LHCN-M2 (cell line): ENCODE results near the gene CTNS. TPM values are rescaled to one million over a fixed set of nuclear protein-coding genes. Genes with fewer than 3 reads are reported as not detected.
A peak's percentile ranks its signal among the peaks of the same experiment; 100 is the strongest.
"Not testable (repeated sequence)": the region's sequence is repeated elsewhere in the genome, so short reads cannot be mapped to it uniquely, and the experiment has no call there.

Source experiments
- DNase-seq: peaks from one replicate; pipeline ENCODE4 v3.0.0-alpha.2; 2012; ENCODE audit warnings: low read depth
- total RNA-seq: library from RNA; depleted of rRNA; stranded (reverse); fragments of >200 nt; gene quantifications from 2 replicates; pipeline ENCODE4 v1.2.3, GENCODE V29; 2014

Gene CTNS
- total RNA-seq, 1 experiment from 2014 or later = 29.1 TPM

- DNase-seq = no peak
Measured at GRCh38 chr17:3681565-3681964, 45.0 kb downstream of the CTNS start.

- DNase-seq = no peak
Measured at GRCh38 chr17:3682033-3682432, 45.5 kb downstream of the CTNS start.

- DNase-seq = peak; percentile 21
Measured at GRCh38 chr17:3683054-3683511, 46.5 kb downstream of the CTNS start.

GRCh38 chr17:3685174-3685573 lies 48.6 kb downstream of the CTNS start:
- DNase-seq = no peak

- no peak for DNase-seq
Measured at GRCh38 chr17:3688027-3688553, 51.5 kb downstream of the CTNS start.

- no peak for DNase-seq
Measured at GRCh38 chr17:3688852-3689261, 52.3 kb downstream of the CTNS start.

- DNase-seq = no peak
Measured at GRCh38 chr17:3689262-3690093, 52.9 kb downstream of the CTNS start.

GRCh38 chr17:3690094-3690715 lies 53.6 kb downstream of the CTNS start:
- no peak for DNase-seq

- no peak for DNase-seq
Measured at GRCh38 chr17:3691617-3692067, 55.1 kb downstream of the CTNS start.

GRCh38 chr17:3692346-3692745 lies 55.8 kb downstream of the CTNS start:
- DNase-seq = no peak

- DNase-seq = no peak
Measured at GRCh38 chr17:3693141-3693540, 56.6 kb downstream of the CTNS start.

GRCh38 chr17:3693829-3694231 lies 57.3 kb downstream of the CTNS start:
- DNase-seq = peak; percentile 63

- peak; percentile 81 for DNase-seq
Measured at GRCh38 chr17:3695129-3695722, 58.7 kb downstream of the CTNS start.

GRCh38 chr17:3695723-3696411 lies 59.3 kb downstream of the CTNS start, which contains the start of gene P2RX5:
Gene P2RX5, minus strand, starts transcription at chr17:3696155. Its CDS starts 150 bp downstream, at chr17:3696005.
- DNase-seq = no peak

- DNase-seq = no peak
Measured at GRCh38 chr17:3697103-3697476, 60.5 kb downstream of the CTNS start.

- DNase-seq = no peak
Measured at GRCh38 chr17:3698139-3698538, 61.6 kb downstream of the CTNS start.

- no peak for DNase-seq
Measured at GRCh38 chr17:3699951-3700350, 63.4 kb downstream of the CTNS start.

GRCh38 chr17:3702041-3702539 lies 65.5 kb downstream of the CTNS start:
- DNase-seq = not testable (repeated sequence)

- DNase-seq = no peak
Measured at GRCh38 chr17:3704931-3705717, 68.6 kb downstream of the CTNS start.

GRCh38 chr17:3705718-3705984 lies 69.1 kb downstream of the CTNS start:
- DNase-seq = not testable (repeated sequence)

GRCh38 chr17:3708366-3708765 lies 71.8 kb downstream of the CTNS start:
- DNase-seq = no peak
